ENCODE data around the gene RNU6-9. TPM values are rescaled to one million over a fixed set of nuclear protein-coding genes. Genes with fewer than 3 reads are reported as not detected.

Gene RNU6-9
- total RNA-seq, 4 donors from 2014 or later: not detected

DNA sequence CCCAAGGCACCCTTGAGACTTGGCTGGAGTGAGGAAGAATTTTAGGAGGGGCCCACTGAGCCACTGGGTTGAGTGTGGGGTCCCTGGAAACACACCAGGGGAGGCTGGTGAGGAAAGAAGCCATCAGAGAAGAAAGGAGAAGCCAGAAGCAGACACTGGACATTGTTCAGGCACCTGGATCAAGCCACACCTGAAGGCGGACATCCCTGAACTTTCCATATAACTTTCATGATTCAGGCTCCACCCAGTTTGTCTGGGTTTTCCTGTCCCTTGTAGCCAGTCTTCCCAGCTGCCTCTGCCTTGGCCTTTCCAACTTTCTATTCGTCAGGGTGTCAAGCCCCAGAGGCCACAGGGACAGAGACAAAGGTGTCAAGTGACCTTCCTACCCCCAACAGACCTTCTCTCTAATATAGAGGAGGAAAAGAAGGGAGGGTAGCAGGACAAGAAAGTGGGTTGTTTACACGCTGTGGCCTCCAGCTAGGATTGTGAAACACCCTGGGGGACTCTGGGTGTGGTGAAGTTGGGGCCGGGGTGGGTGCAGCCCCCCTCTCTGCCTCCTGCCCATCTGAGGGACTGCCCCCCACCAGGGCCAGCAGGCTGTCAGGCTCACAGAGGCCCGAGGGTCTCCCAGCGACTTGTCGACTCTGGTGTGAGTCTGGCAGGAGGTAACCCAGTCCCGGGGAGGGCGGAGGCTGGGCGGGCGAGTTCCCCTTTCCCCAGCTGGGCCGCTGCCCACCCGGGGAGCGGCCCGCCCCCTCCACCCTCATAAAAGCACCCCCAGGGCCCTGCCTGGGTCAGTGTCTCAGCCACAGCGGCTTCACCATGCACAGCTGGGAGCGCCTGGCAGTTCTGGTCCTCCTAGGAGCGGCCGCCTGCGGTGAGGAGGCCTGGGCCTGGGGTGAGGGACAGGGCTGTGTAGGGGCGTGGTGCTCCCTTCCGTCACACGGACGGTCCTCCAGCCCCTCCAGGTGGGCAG lies 34.1 kb upstream of the RNU6-9 start, which contains the start of gene CFD:
Gene CFD, plus strand, starts transcription at position 797 of the 976 bp plus-strand sequence. Its CDS starts 26 bp downstream, at position 823.
- no peak for TF ChIP-seq CTCF (IDR thresholded peaks at IDR 0.05; ENCODE audit: low read depth)

GRCh38 chr19:861141-861755 lies 32.0 kb upstream of the RNU6-9 start:
- no peak for TF ChIP-seq CTCF (IDR thresholded peaks at IDR 0.05; ENCODE audit: low read depth)

- no peak for TF ChIP-seq CTCF (IDR thresholded peaks at IDR 0.05; ENCODE audit: low read depth)
Observed at GRCh38 chr19:861756-862580, 31.3 kb upstream of the RNU6-9 start.

- no peak for TF ChIP-seq CTCF (IDR thresholded peaks at IDR 0.05; ENCODE audit: low read depth)
Observed at GRCh38 chr19:862581-863314, 30.5 kb upstream of the RNU6-9 start.

GRCh38 chr19:863315-863620 lies 30.0 kb upstream of the RNU6-9 start:
- no peak for TF ChIP-seq CTCF (IDR thresholded peaks at IDR 0.05; ENCODE audit: low read depth)

DNA sequence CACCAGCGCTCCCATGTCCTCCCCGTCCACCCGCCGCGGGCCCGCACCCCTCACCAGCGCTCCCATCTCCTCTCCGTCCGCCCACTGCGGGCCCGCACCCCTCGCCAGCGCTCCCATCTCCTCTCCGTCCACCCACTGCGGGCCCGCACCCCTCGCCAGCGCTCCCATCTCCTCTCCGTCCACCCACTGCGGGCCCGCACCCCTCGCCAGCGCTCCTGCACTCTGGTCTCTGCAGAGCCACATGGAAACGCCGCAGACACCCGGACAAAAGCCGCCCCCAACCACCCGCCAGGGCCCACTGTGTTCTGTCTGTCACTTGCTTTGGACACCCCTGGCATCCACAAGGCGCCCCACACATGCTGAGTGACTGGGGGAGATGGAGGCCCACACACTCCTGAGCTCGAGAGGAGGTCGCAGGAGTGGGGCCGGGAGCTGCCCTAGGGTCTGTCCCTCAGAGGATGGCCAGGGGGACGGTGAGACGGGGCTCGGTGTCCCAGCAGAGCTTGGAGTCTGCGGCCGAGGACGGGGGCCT lies 26.4 kb upstream of the RNU6-9 start:
- TF ChIP-seq CTCF (IDR thresholded peaks at IDR 0.05; ENCODE audit: low read depth): no peak
